Activated CD8-positive, alpha-beta memory T cell treated with anti-CD3 and anti-CD28 coated beads, Interleukin-2, amount 50 U/mL, for 4 hours (primary cell): ENCODE data around the gene GOSR2.
"Not testable (repeated sequence)": the region's sequence is repeated elsewhere in the genome, so short reads cannot be mapped to it uniquely, and the experiment has no call there.

Source experiments
- DNase-seq: peaks from one replicate; pipeline ENCODE4 v3.0.0-alpha.2; 2020

The GOSR2 gene

DNA sequence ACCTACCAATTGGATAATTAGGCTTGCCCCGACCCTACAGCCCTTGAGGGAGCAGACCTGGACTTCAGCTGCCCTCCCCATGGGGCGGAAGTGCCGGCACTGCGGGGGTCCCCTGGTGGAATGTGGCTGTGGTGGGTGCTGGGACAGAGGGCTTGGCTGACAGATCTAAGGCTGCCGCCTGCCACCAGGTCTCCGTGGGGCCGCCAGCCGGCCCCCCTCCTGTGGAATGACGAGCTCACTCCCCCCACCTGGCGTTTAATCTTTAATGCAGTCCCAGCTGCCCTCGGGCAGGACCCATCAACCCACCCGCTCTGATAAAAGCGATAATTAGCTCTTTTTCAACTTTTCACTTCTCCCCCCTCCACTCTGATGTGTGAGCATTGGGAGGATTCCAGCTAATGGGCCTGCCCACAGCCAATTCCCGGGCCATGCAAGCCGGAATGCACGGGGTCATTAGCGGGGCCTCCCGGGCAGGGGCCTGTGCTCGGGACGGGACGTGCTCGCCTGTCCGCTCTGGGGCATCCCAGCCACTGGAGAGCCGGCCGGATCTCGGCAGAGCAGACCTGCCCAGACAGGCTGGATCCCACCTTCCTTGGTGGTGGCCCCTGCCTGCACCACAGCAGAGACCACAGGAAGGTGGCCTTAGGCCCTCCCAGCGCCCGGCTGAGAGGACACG, 28.3 kb upstream of the GOSR2 start:
- no peak for DNase-seq

DNA sequence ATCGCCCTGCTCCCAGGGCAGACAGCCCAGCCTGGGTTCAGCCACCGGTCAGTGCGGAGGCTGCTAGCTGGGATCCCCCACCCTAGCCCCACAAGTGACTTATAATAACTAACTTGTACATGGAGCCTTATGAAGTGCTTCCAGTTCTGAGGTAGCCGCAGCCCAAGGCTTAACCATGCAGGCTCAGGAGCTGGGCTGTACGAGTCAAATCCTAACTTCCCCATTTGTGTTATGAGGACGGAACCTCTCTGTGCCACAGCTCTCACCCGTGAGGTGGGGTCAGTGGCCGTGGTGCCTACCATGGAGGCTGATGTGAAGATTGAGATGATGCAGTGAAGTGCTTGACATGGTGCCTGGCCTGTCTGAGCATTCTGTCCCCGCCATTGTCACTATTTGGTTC, 27.8 kb upstream of the GOSR2 start:
- DNase-seq: no peak

DNA sequence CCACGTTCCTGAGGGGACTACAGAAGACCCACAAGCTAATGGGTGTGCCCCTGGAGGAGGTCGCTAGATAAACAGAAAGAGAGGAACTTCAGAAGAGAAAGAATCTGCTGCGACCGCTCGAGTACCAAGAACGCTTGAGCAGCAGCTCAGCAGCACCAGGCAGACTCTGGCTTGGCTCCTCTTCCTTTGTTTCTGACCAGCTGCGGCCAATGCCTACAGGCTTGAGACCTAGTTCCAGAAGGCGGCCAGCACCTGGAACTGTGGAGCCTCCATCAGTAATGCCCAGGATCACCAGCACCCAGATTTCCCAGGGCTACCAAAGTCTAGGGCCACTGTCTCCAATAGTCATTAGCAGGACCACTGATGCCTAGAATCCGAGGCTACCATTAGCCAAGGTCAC, 26.0 kb upstream of the GOSR2 start:
- DNase-seq: no peak

- no peak for DNase-seq
Measured at GRCh38 chr17:46898364-46898763, 24.6 kb upstream of the GOSR2 start.

DNA sequence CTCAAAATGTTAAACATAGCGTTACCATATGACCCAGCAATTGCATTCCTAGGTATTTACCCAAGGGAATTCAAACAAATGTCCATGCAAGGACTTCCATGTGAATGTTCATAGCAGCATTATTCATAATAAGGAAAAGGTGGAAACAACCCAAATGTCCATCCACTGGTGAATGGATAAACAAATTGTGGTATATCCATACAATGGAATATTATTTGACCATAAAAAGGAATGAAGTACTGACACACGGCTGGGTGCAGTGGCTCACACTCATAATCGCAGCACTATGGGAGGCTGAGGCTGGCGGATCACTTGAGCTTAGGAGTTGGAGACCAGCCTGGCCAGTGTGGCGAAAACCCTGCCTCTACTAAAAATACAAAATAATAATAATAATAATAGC, 24.1 kb upstream of the GOSR2 start:
- no peak for DNase-seq

DNA sequence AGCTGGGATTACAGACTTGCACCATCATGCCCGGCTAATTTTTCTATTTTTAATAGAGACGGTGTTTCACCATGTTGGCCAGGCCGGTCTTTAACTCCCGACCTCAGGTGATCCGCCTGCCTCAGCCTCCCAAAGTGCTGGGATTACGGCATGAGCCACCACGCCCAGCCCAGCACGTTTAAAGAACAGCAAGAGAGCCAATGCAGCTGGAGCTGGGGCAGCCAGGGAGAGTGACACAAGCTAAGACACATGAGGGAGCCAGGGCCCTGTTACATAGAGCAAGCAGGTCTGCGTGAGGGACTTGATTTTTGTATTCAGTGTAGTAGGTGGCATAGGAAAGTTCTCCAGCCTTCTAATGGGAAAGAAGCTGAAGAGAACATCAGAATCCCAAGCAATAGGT, 21.7 kb upstream of the GOSR2 start:
- DNase-seq: no peak

- no peak for DNase-seq
Measured at GRCh38 chr17:46903762-46904672, 18.9 kb upstream of the GOSR2 start.

DNA sequence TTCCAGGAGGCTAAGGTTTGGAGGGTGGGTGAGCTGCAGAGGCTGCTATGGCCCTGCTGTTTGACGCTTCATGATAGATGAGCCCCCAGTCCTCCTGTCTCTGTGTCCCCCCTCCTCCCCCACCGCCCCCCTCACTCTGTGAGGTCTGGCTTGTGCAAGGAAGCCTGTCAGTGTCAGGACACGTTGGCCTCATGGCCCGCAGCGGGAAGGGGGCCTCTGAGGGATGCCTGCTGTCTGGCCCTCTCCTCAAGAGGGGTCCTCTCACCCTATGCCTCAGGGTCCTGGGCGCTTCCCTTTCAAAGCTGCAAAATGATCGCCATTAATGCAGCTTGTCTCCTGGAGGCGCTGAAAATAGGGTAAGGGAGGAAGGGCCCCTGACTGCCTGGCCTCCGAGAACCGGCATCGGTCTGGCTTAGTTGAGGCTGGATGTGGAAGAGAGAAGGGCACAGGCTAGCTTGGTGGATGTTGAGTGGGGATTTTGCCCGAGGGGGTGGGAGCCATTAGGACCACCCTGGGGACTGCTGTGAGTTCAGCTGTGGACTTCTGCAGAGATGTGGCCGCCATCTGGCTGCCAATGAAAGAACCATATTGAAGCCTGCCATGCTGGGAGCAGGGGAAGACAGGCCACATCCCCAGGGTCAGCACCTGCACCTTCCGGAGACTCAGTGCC, 14.8 kb upstream of the GOSR2 start:
- no peak for DNase-seq

GRCh38 chr17:46910179-46910927, 12.6 kb upstream of the GOSR2 start:
- DNase-seq: no peak

- DNase-seq: no peak
Measured at GRCh38 chr17:46911311-46911710, 11.6 kb upstream of the GOSR2 start.

- no peak for DNase-seq
Measured at GRCh38 chr17:46915596-46915995, 7.4 kb upstream of the GOSR2 start.

DNA sequence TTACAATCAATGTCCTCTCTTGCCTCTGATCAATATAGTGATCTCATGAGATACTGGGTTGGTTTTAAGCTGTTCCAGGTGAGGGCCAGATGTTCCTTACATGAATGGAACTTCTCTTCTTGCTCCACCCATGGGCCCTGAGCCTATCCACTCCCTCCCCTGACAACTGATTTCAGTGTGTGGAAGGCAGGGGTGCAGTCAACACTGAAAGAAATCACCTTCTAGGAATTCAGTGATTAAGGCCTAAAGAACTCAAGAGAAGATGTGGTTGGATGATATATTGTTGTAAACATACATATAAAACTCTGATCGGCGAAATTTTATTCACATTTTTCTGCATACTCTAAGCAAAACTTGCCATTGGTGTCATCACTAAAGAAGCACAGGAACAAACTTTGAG, 6.7 kb upstream of the GOSR2 start:
- no peak for DNase-seq

DNA sequence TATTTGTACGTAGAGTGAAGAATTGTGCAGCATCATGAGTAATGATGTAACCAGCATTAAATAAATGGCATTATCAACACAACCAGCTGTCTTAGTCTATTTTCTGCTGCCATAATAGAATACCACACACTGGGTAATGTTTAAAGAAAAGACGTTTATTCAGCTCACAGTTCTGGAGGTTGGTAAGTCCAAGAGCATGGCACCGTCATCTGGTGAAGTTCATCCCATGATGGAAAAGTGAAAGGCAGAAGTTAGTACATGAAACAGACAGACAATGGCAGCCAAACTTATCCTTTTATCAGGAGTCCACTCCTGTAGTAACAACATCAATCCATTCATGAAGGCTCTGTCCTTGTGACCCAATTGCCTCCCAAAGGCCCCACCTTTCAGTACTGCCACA, 6.3 kb upstream of the GOSR2 start:
- no peak for DNase-seq

GRCh38 chr17:46917041-46917440, 5.9 kb upstream of the GOSR2 start:
- no peak for DNase-seq

DNA sequence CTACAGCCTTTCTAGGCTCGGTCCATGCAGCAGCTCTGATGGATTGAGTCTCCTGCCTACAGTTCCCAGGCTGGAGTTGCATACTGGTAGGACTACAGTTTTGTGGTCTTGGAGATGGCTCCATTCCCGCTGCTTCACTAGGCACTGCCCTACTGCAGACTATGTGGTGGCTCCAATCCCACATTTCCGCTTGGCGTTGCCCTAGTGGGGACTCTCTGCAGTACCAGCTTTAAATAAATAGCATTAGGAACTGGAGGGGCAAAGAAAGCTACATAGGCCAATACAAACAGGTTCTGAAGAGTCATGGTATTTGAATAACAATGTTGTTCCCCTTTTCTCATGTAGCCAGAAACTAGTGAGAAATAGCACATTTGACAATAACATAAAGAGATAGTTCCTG, 5.4 kb upstream of the GOSR2 start:
- DNase-seq: no peak

DNA sequence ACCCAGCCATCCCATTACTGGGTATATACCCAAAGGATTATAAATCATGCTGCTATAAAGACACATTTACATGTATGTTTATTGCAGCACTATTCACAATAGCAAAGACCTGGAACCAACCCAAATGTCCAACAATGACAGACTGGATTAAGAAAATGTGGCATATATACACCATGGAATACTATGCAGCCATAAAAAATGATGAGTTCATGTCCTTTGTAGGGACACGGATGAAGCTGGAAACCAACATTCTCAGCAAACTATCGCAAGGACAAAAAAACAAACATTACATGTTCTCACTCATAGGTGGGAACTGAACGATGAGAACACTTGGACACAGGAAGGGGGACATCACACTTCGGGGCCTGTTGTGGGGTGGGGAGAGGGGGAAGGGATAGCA, 998 bp upstream of the GOSR2 start:
- DNase-seq: not testable (repeated sequence)

- DNase-seq: no peak
Measured at GRCh38 chr17:46922487-46922803, 515 bp upstream of the GOSR2 start.

DNA sequence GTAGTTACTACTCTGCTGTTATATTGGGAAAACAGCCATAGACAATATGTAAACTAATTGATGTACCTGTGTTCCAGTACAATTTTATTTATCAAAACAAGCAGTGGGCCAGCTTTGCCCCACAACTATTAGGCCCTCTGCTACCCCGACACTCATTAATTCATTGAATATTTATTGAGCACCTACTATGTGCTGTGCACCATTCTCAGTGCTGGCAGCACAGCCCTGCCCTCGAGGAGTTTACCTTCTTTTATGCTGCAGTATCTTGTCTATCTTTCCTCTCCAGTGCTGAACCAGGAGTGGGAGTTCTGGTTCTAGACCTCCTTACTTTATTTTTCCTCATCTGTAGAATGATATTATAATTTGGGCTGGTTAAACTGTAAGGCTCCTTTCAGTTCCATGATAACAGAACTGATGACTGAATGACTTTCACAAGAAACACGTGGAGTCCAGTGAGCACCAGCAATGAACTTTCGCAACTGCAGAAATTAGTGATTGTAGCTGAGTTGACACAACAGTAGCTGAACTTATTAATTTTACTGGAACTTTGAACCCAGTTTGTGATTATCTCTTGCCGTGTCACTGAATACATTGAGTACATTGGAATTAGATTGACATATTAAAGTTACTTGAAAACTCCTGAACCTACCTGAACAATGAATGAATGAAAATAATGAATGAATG, 2.4 kb downstream of the GOSR2 start:
- no peak for DNase-seq

DNA sequence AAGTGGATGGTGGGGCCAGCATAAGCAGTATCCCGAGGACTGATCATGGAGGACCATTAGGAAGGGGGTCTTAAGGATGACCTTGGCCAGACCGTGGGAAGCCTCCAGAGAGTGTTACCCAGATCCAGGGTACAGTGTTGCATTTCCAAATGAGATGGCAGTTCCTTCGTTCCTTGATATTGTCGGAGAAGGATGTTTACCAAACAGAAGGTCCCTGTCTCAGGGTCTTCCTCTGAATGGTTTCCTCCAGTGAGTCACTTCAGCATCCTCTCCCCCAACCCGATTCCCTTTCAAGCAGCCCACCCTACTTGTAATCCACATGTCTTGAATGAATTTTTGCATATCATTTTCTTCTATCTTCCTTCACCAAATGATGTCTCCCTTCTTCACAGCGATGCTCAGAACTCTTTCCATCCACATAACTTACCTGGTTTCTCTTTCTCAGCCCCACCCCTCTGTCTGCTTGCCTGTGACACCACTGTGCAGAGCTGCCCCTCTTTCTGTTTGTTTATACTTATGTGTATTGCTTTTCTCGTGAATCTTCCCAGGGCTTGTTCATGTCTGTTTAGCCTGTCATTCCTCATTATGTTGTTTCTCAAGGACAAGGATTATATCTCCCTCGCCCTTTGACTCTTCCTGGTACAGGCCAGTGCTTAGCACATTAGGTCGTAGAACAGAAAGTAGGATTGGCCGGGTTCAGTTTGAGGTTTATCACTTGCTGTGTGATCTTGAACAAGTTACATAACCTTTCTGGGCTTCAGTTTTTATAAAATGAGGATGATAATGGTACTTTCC, 5.7 kb downstream of the GOSR2 start:
- no peak for DNase-seq

DNA sequence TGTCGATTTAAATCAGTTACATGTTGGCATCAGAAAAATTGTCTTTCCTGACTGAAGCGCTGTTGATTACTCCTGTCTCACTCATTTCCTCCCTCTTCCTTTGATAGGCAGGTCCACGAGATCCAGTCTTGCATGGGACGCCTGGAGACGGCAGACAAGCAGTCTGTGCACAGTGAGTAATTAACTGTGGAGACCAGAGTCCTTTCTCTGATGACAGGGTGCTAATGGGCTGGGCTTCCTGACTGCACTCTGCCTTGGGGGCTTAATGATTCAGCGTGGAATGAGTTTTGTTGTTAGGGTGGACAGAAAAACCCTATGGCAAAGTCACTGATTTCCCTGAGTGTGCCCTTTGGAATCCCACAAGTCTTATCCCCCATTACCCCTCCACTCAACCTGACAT, 6.5 kb downstream of the GOSR2 start:
- DNase-seq: no peak

DNA sequence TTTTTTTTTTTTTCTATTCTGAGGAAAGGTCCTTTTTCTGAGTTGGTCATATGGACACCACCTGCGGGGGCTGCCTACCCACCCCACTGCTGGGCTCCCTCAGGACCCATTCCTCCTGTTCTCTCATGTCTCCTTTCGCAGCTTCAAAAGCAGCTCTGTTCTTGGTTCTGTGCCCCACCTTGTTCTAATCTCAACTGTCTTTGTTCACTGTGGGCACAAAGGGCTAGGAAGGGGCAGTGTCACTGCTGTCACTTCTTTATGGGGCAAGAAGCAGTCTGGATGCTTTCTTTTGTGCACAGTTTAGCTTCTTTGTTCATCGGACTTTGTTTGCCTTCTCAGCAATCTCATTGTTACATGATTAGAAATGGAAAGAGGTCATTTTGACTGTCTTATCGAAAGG, 7.1 kb downstream of the GOSR2 start:
- no peak for DNase-seq

GRCh38 chr17:46931596-46931995, 8.6 kb downstream of the GOSR2 start:
- DNase-seq: no peak
